ENCODE results near the gene RERE.

- TF ChIP-seq CTCF (IDR thresholded peaks at IDR 0.05; ENCODE audit: insufficient read depth, low read length, poor library complexity, severe bottlenecking): no peak
- no peak for TF ChIP-seq EZH2phosphoT487 (conservative IDR thresholded peaks at IDR 0.05; ENCODE audit: low read length)
Measured at GRCh38 chr1:8344893-8345507, 472.4 kb downstream of the RERE start.

All from SU-DHL-6 (cell line).